Spinal cord (tissue), 10 donors: ENCODE data around the gene ZFAND4. TPM values are rescaled to one million over a fixed set of nuclear protein-coding genes. Genes with fewer than 3 reads are reported as not detected.
"Not testable (repeated sequence)": the region's sequence is repeated elsewhere in the genome, so short reads cannot be mapped to it uniquely, and the experiment has no call there.

Experiments used
- DNase-seq, 6 donors: peaks; one replicate each; pipeline versions ENCODE4 v3.0.0 to v3.0.0-alpha.2; 2013 to 2015; ENCODE audit warnings: low spot score in 6 of 6, low read depth in 4 of 6
- H3K27ac ChIP-seq: one replicate; pipeline ENCODE4 v1.5.1; 2013; ENCODE audit warnings: low read depth, low read length, control low read depth
- H3K27me3 ChIP-seq: one replicate; pipeline ENCODE4 v1.6.1; 2013; ENCODE audit warnings: low read length; ENCODE audit not compliant: control insufficient read depth, insufficient read depth
- H3K36me3 ChIP-seq: one replicate; pipeline ENCODE4 v1.6.1; 2013; ENCODE audit warnings: low read length; ENCODE audit not compliant: control insufficient read depth, insufficient read depth
- H3K4me1 ChIP-seq: one replicate; pipeline ENCODE4 v1.6.1; 2013; ENCODE audit warnings: low read length; ENCODE audit not compliant: control insufficient read depth, insufficient read depth
- H3K4me3 ChIP-seq: one replicate; pipeline ENCODE4 v1.5.1; 2013; ENCODE audit warnings: low read depth, low read length, control low read depth
- H3K9me3 ChIP-seq: one replicate; pipeline ENCODE4 v1.6.1; 2013; ENCODE audit warnings: low read length; ENCODE audit not compliant: control insufficient read depth, insufficient read depth
- WGBS: methylation state at CpG from one replicate; pipeline ENCODE4 v1.1.5; 2013; ENCODE audit warnings: missing lambda C conversion rate; ENCODE audit not compliant: insufficient coverage; 5-methylcytosine and 5-hydroxymethylcytosine counted together
- long read RNA-seq, 4 donors: transcript quantifications; one replicate each; lab custom pipeline, GENCODE V29; 2026
- polyA plus RNA-seq, 2 donors: library from polyadenylated mRNA; unstranded; fragments of 120-200 nt; gene quantifications; one replicate each; pipeline ENCODE4 v1.2.1, GENCODE V29; 2013; ENCODE audit not compliant: insufficient read length in 2 of 2
- total RNA-seq, 2 donors: library from RNA; depleted of rRNA in 1 of 2; stranded (reverse); fragments of 120-200 nt in 1 of 2; fragments of >200 nt in 1 of 2; gene quantifications; one replicate each; pipeline versions ENCODE4 v1.2.3 to v1.2.4, GENCODE V29; 2013 to 2014
- donor health status: healthy.

ZFAND4 gene
- total RNA-seq (10 to 100 TPM; 26.0 to 28.0 TPM), polyA plus RNA-seq (10 to 100 TPM; 19.3 to 20.2 TPM)
- long read RNA-seq, donor 1: 0 reads
- long read RNA-seq, donor 2: 0 reads
- long read RNA-seq, donor 3: 0 reads
- long read RNA-seq, donor 4: 0 reads

- H3K4me1 ChIP-seq: peaks cover 7% of the 10 kb centered on the region
- peak within 1 kb of the TSS; percentile 72 for H3K27ac ChIP-seq
- peak within 1 kb of the TSS; percentile 80 for H3K4me3 ChIP-seq
- WGBS: under 1% methylated on average over 96 of the region's 96 CpGs
- no peaks in the 10 kb centered on the region for H3K27me3 ChIP-seq
- H3K9me3 ChIP-seq: no peaks in the 10 kb centered on the region
- DNase-seq: peak; percentile 80 to 98 (median 86)
- no peaks in the 10 kb centered on the region for H3K36me3 ChIP-seq
Observed at GRCh38 chr10:45672181-45673073, at the start of gene ZFAND4. Gene ZFAND4, minus strand, starts transcription at chr10:45672772. Its CDS starts 9,047 bp downstream, at chr10:45663725.

GRCh38 chr10:45721503-45721902 is 48.9 kb upstream of the ZFAND4 start:
- DNase-seq, H3K36me3 ChIP-seq, H3K27me3 ChIP-seq, H3K27ac ChIP-seq, H3K4me3 ChIP-seq, H3K4me1 ChIP-seq, H3K9me3 ChIP-seq: not testable (repeated sequence)
- no CpG with 5 or more reads among the region's 10 CpGs for WGBS

GRCh38 chr10:45717642-45718041 is 45.1 kb upstream of the ZFAND4 start:
- not testable (repeated sequence) for H3K27me3 ChIP-seq, DNase-seq, H3K36me3 ChIP-seq, H3K4me3 ChIP-seq, H3K9me3 ChIP-seq, H3K4me1 ChIP-seq, H3K27ac ChIP-seq
- no CpG with 5 or more reads among the region's 1 CpG for WGBS

GRCh38 chr10:45717053-45717452 is 44.5 kb upstream of the ZFAND4 start:
- H3K27me3 ChIP-seq, H3K4me3 ChIP-seq, H3K4me1 ChIP-seq, H3K9me3 ChIP-seq, H3K27ac ChIP-seq, DNase-seq, H3K36me3 ChIP-seq: not testable (repeated sequence)
- WGBS: no CpG with 5 or more reads among the region's 3 CpGs

GRCh38 chr10:45711223-45711622 is 38.7 kb upstream of the ZFAND4 start:
- H3K36me3 ChIP-seq, H3K27ac ChIP-seq, DNase-seq, H3K4me1 ChIP-seq, H3K9me3 ChIP-seq, H3K27me3 ChIP-seq, H3K4me3 ChIP-seq: not testable (repeated sequence)
- no CpG with 5 or more reads among the region's 5 CpGs for WGBS

- H3K4me3 ChIP-seq, H3K4me1 ChIP-seq, H3K27me3 ChIP-seq, H3K27ac ChIP-seq, H3K9me3 ChIP-seq, H3K36me3 ChIP-seq, DNase-seq: not testable (repeated sequence)
- no CpG with 5 or more reads among the region's 3 CpGs for WGBS
Observed at GRCh38 chr10:45710200-45710796, 37.7 kb upstream of the ZFAND4 start.

GRCh38 chr10:45678467-45678866 is 5.9 kb upstream of the ZFAND4 start:
- H3K4me3 ChIP-seq, H3K27me3 ChIP-seq, H3K4me1 ChIP-seq, H3K27ac ChIP-seq, H3K9me3 ChIP-seq, DNase-seq, H3K36me3 ChIP-seq: not testable (repeated sequence)
- 88% methylated on average over 5 of the region's 14 CpGs for WGBS

- H3K4me1 ChIP-seq: peaks cover 7% of the 10 kb centered on the region
- H3K27me3 ChIP-seq: no peaks in the 10 kb centered on the region
- no peaks in the 10 kb centered on the region for H3K36me3 ChIP-seq
- 95% methylated on average over 3 of the region's 8 CpGs for WGBS
- H3K27ac ChIP-seq: no peak overlapping the region
- H3K9me3 ChIP-seq: no peaks in the 10 kb centered on the region
- no peak overlapping the region for H3K4me3 ChIP-seq
- no peak for DNase-seq
Observed at GRCh38 chr10:45675388-45675787, 2.8 kb upstream of the ZFAND4 start.

- H3K36me3 ChIP-seq: no peaks in the 10 kb centered on the region
- peak overlapping the region; percentile 72 for H3K27ac ChIP-seq
- no peaks in the 10 kb centered on the region for H3K9me3 ChIP-seq
- WGBS: 38% methylated on average over 19 of the region's 19 CpGs
- peaks cover 7% of the 10 kb centered on the region for H3K4me1 ChIP-seq
- peak in 1 of 6 donors; percentile 19 for DNase-seq
- H3K27me3 ChIP-seq: no peaks in the 10 kb centered on the region
- H3K4me3 ChIP-seq: peak overlapping the region; percentile 80
Observed at GRCh38 chr10:45673074-45673648, 589 bp upstream of the ZFAND4 start.
